ENCODE measurements around the gene CAMK1D.
A peak's percentile ranks its signal among the peaks of the same experiment; 100 is the strongest.
"Not testable (repeated sequence)": the region's sequence is repeated elsewhere in the genome, so short reads cannot be mapped to it uniquely, and the experiment has no call there.

CAMK1D gene

DNA sequence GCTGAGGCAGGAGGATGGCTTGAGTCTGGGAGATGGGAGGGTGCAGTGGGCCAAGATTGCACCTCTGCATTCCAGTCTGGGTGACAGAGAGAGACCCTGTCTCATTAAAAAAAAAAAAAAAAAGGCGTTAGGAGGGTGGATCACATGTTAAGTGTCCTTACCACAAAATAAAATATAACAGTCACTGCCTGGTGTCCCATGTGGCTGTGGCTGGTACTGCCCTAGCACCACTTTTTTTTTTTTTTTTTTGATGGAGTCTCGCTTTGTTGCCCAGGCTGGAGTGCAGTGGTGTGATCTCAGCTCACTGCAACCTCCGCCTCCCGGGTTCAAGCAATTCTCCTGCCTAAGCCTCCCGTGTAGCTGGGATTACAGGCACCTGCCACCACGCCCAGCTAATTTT, 460.7 kb downstream of the CAMK1D start:
- Mint-ChIP-seq H3K9me3 (peaks cover 10% of the 10 kb centered on the region), H3K36me3 (ENCODE audit: low read depth) (peaks cover 33% of the 10 kb centered on the region)
- not testable (repeated sequence) for H3K27me3 Mint-ChIP-seq, H3K27ac Mint-ChIP-seq, H3K4me1 Mint-ChIP-seq, H3K4me3 Mint-ChIP-seq, DNase-seq, ATAC-seq

DNA sequence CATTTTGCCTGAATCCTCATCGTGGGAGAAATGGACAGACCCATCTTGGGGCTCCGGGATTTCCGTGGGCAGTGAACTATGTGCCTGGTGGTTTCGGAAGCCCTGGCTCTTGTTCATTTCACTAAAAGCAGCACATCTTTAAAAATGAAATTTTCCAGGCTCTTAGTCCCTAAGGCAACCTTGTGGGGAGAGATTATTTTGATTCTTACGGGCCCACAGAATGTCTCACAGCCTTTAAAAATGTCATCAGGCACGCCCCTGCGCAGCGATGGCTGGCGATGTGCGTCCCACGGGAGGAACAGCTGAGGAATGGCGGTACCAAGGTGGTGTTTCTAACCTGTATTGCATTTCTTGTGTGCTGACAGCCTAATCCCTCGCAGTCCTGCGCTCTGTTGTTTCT, 462.5 kb downstream of the CAMK1D start:
- H3K9me3 Mint-ChIP-seq: peaks cover 10% of the 10 kb centered on the region
- H3K4me1 Mint-ChIP-seq: no peaks in the 10 kb centered on the region
- H3K27ac Mint-ChIP-seq: no peak overlapping the region
- ATAC-seq (no peak), DNase-seq (no peak)
- no peak overlapping the region for H3K4me3 Mint-ChIP-seq
- H3K36me3 Mint-ChIP-seq (ENCODE audit: low read depth): peaks cover 46% of the 10 kb centered on the region
- H3K27me3 Mint-ChIP-seq: no peaks in the 10 kb centered on the region

DNA sequence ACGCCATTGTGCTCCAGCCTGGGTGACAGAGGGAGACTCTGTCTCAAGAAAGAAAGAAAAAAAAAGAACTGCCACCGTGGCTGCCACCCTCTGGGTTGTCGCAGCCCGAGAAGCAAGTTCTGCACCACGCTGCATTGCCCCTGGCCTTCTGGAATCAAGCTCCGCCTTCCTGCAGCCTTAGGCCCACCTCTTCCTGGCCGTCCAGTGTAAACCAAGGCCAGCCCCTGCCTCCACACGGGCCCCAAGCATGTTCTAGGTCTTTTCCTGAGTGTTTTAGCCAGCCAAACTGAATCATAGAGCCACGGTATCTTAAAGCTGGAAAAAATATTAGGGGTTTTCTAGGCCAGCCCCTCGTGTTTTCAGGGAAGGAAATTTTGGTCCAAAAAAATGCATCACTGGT, 463.2 kb downstream of the CAMK1D start:
- ATAC-seq (no peak), DNase-seq (no peak)
- H3K4me3 Mint-ChIP-seq: no peak overlapping the region
- peaks cover 10% of the 10 kb centered on the region for H3K9me3 Mint-ChIP-seq
- no peaks in the 10 kb centered on the region for H3K27me3 Mint-ChIP-seq
- H3K4me1 Mint-ChIP-seq: no peaks in the 10 kb centered on the region
- H3K27ac Mint-ChIP-seq: no peak overlapping the region
- H3K36me3 Mint-ChIP-seq (ENCODE audit: low read depth): peaks cover 48% of the 10 kb centered on the region

DNA sequence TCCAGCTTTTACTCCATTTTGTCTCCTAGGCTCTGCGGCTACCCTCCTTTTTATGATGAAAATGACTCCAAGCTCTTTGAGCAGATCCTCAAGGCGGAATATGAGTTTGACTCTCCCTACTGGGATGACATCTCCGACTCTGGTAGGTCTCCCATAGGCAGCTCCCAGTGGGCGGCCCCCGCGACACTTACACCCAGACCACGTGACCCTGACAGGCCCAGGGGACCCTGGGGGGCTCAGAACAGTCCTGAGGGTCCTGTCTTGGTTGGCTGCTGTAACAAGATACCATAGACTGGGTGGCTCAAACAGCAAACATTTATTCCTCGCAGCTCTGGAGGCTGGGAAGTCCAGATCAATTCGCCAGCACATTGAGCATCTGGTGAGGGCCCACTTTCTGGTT, 464.8 kb downstream of the CAMK1D start:
- Mint-ChIP-seq H3K4me1 (no peaks in the 10 kb centered on the region), H3K9me3 (peaks cover 10% of the 10 kb centered on the region), H3K27me3 (no peaks in the 10 kb centered on the region), H3K36me3 (ENCODE audit: low read depth) (peaks cover 49% of the 10 kb centered on the region), H3K4me3 (no peak overlapping the region), H3K27ac (no peak overlapping the region)
- ATAC-seq (no peak), DNase-seq (no peak)

GRCh38 chr10:12819071-12819470, 469.7 kb downstream of the CAMK1D start:
- no peaks in the 10 kb centered on the region for H3K4me1 Mint-ChIP-seq
- H3K27me3 Mint-ChIP-seq: no peaks in the 10 kb centered on the region
- H3K36me3 Mint-ChIP-seq (ENCODE audit: low read depth): peaks cover 35% of the 10 kb centered on the region
- ATAC-seq (no peak), DNase-seq (no peak)
- peaks cover 2% of the 10 kb centered on the region for H3K9me3 Mint-ChIP-seq
- no peak overlapping the region for H3K4me3 Mint-ChIP-seq
- H3K27ac Mint-ChIP-seq: no peak overlapping the region

GRCh38 chr10:12819656-12820055, 470.3 kb downstream of the CAMK1D start:
- Mint-ChIP-seq H3K4me1 (no peaks in the 10 kb centered on the region), H3K27me3 (no peaks in the 10 kb centered on the region), H3K4me3 (no peak overlapping the region), H3K36me3 (ENCODE audit: low read depth) (peaks cover 29% of the 10 kb centered on the region), H3K9me3 (no peaks in the 10 kb centered on the region), H3K27ac (peak overlapping the region; percentile 16)
- DNase-seq (no peak), ATAC-seq (no peak)

DNA sequence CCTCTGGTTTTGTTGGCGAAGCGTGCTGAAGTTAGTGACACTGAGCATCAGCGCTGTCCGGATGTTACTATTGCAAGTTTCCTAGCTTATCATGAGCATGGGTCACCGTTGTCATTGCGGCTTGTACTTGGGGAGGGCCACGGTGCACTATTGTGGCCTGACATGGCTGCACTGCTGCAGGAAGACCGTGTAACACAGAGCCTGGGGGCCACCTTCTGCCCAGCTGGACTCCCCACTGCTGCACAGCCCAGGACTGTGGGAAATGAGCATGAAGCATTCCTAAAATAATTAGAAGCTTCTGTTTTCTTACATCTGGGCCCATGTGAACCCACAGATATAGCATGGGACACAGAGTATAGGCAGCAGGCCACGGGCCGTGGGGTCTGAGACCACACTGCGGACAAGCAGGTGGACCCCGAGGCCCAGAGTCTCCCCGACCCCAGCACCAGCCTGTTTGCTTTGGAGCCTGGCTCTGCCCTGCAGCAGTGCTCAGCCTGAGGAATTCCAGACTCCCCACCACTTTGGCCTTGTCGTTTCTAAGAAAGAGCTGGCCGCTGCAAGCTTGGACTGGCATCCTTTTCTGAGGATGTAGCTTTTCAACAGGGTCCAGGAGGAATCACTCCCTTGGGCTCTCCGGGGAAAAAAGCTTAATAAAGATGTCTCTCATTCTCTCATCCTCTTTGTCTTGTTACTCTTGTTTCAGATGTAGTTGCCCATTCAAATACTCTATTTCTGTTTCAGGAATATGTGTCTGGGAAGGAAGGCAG, 473.0 kb downstream of the CAMK1D start:
- Mint-ChIP-seq H3K9me3 (no peaks in the 10 kb centered on the region), H3K27ac (peak overlapping the region; percentile 33), H3K4me3 (no peak overlapping the region), H3K27me3 (no peaks in the 10 kb centered on the region), H3K36me3 (ENCODE audit: low read depth) (peaks cover 18% of the 10 kb centered on the region), H3K4me1 (no peaks in the 10 kb centered on the region)
- ATAC-seq (no peak), DNase-seq (no peak)

DNA sequence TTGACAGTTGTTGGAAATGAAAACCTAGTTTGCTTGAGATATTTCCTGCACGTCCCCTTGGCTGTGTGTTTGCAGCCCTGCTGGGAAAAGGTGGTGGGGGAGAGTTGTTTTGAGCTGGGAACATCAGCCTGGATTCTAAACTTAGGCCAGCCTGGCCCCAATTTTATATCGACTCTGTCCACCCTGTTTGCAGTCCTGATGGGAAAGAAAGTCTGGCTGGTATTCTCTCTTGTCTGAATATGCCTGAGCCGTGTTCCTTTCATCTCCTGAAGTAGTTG, 473.5 kb downstream of the CAMK1D start:
- Mint-ChIP-seq H3K27me3 (no peaks in the 10 kb centered on the region), H3K9me3 (no peaks in the 10 kb centered on the region), H3K27ac (peak overlapping the region; percentile 33), H3K4me3 (no peak overlapping the region), H3K36me3 (ENCODE audit: low read depth) (peaks cover 20% of the 10 kb centered on the region), H3K4me1 (no peaks in the 10 kb centered on the region)
- ATAC-seq (no peak), DNase-seq (no peak)

DNA sequence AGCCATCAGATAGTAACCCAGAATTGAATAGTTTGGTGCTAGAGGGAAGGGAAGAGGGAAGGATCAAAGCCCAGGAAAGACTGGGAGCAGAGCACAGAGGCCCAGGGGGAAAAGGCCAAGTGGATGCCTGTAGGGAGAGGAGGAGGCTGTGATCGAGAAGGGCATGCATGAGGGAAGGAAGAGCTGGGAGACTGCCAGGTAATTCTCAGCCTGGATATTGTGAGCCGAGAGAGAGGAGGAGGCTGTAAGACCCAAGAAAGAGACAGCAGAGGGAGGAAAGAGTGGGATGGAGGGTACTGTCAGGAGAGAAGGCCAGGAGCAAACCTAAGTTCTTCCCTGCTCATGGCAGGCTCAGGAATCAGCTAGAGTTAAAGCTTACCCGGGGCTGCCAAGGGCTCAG, 474.0 kb downstream of the CAMK1D start:
- Mint-ChIP-seq H3K4me1 (no peaks in the 10 kb centered on the region), H3K27ac (no peak overlapping the region), H3K4me3 (no peak overlapping the region), H3K27me3 (no peaks in the 10 kb centered on the region), H3K9me3 (no peaks in the 10 kb centered on the region), H3K36me3 (ENCODE audit: low read depth) (peaks cover 21% of the 10 kb centered on the region)
- DNase-seq (no peak), ATAC-seq (no peak)

- Mint-ChIP-seq H3K4me1 (no peaks in the 10 kb centered on the region), H3K4me3 (no peak overlapping the region), H3K27ac (no peak overlapping the region), H3K9me3 (no peaks in the 10 kb centered on the region), H3K27me3 (no peaks in the 10 kb centered on the region), H3K36me3 (ENCODE audit: low read depth) (peaks cover 15% of the 10 kb centered on the region)
- ATAC-seq (no peak), DNase-seq (no peak)
Observed at GRCh38 chr10:12825260-12825849, 476.0 kb downstream of the CAMK1D start.

DNA sequence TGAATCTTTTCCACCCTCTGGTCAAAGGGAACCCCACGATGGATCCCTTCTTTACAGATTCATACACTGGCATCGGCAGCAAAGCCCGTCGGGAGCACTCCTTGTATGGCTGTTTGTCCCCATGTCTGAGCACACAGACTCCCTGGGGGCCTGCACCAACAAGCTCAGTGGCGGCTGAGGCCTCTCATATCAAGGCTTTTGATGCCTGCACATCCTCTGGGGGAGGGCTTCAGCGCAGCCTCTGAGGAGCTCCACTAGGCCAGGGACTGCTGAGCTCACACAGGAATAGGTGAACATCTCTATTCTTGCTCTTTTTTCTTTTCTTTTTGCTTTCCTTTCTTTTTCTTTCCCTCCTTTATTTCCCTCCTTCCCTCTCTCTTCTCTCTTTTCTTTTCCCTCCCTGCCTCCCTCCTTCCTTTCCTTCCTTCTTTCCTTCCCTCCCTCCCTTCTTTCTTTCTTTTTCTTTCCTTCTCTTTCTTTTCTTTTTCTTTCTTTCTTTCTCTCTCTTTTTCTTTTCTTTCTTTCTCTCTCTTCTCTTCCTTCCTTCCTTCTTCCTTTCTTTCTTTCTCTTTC, 477.5 kb downstream of the CAMK1D start:
- H3K27me3 Mint-ChIP-seq: no peaks in the 10 kb centered on the region

DNA sequence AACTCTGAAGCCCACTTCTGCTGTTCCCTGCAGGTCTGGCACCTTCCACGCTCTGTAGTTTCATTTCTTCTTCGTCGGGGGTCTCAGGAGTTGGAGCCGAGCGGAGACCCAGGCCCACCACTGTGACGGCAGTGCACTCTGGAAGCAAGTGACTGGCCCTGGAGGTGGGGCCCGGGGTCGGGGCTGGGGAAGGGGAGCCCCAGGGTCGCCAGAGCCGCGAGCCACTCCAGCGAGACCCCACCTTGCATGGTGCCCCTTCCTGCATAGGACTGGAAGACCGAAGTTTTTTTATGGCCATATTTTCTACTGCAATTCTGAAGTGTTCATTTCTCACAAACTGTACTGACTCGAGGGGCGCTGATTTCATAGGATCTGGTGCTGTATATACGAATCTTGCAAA, 479.4 kb downstream of the CAMK1D start:
- Mint-ChIP-seq H3K9me3 (no peaks in the 10 kb centered on the region), H3K27ac (no peak overlapping the region), H3K4me1 (no peaks in the 10 kb centered on the region), H3K4me3 (no peak overlapping the region), H3K27me3 (no peaks in the 10 kb centered on the region), H3K36me3 (ENCODE audit: low read depth) (peaks cover 11% of the 10 kb centered on the region)
- ATAC-seq: no peak
- no peak for DNase-seq

More for the DNA sequence above, 477.5 kb downstream of the CAMK1D start:
- peaks cover 11% of the 10 kb centered on the region for H3K36me3 Mint-ChIP-seq (ENCODE audit: low read depth)
- no peak overlapping the region for H3K4me3 Mint-ChIP-seq
- H3K4me1 Mint-ChIP-seq: no peaks in the 10 kb centered on the region
- no peak for DNase-seq
- no peaks in the 10 kb centered on the region for H3K9me3 Mint-ChIP-seq
- no peak for ATAC-seq
- no peak overlapping the region for H3K27ac Mint-ChIP-seq

DNA sequence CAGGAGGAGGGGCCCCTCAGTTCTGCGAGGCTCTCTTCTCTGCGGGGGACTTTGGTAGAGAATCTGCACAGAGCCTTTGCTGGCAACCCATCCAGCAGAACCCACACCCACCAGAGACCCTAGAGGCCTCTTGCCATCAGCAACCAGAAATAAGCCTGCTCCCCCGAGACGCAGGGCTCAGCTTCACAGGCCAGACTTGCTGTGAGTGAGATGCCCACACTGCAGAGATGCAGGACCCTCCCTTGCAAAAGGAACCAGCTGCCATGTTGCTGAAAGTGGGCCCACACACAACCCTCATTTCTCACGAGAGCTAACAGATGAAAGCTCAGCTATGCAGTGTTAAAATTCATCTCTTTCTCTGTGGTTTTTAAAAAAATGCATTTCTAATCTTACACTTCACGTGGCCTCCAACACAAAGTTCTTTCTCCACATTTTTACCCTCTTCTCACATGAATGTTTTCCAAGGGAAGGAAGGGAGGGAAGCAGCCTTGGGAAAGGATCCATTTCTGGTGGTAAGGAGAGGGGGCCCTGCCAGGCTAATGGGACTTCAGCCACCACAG, 480.6 kb downstream of the CAMK1D start:
- H3K4me1 Mint-ChIP-seq: no peaks in the 10 kb centered on the region
- H3K27me3 Mint-ChIP-seq: no peaks in the 10 kb centered on the region
- H3K36me3 Mint-ChIP-seq (ENCODE audit: low read depth): peaks cover 11% of the 10 kb centered on the region
- ATAC-seq (no peak), DNase-seq (no peak)
- no peaks in the 10 kb centered on the region for H3K9me3 Mint-ChIP-seq
- no peak overlapping the region for H3K4me3 Mint-ChIP-seq
- no peak overlapping the region for H3K27ac Mint-ChIP-seq

DNA sequence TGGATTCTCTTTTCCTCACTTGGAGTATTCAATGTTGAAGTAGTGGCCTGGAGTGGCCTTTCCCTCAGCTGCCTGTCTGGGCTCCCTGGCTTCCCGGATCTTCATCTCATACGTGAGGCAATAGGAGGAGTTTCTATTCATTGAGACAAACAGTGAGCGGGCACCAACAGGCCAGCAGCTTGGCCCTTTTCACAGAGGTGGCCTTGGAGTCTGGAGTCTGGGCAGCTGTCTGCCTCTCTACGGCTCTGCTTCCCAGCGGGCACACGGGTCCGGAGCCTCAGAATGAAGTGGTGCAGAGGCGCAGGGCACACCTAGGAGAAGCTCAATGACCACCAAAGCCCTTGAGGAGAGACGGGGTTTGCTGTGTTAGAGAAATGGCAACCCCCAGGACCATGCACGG, 482.7 kb downstream of the CAMK1D start:
- DNase-seq (no peak), ATAC-seq (no peak)
- no peaks in the 10 kb centered on the region for H3K9me3 Mint-ChIP-seq
- no peak overlapping the region for H3K27ac Mint-ChIP-seq
- H3K36me3 Mint-ChIP-seq (ENCODE audit: low read depth): peaks cover 4% of the 10 kb centered on the region
- no peaks in the 10 kb centered on the region for H3K27me3 Mint-ChIP-seq
- H3K4me3 Mint-ChIP-seq: no peak overlapping the region
- H3K4me1 Mint-ChIP-seq: no peaks in the 10 kb centered on the region

DNA sequence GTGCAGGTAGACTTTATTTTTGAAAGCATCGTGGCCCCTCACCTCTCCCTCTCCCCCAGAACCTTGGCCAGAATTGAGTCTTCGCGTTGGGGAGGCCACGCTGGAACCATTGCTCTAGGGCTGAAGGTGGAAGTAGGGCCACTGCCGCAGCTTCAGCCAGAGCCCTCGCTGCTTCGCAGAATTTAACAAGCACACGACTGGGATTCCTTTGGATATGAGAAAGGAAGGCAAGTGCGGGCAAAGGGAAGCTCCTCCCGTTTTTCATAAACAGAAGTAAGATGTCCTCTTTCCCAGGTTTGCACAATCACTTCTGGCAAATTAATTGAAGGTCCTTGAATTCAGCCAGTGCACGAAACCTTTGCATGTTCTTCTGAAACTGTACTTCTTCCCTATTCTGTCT, 484.1 kb downstream of the CAMK1D start:
- Mint-ChIP-seq H3K9me3 (no peaks in the 10 kb centered on the region), H3K36me3 (ENCODE audit: low read depth) (no peaks in the 10 kb centered on the region), H3K27ac (no peak overlapping the region), H3K4me1 (no peaks in the 10 kb centered on the region), H3K27me3 (no peaks in the 10 kb centered on the region), H3K4me3 (no peak overlapping the region)
- DNase-seq (no peak), ATAC-seq (no peak)

Data from activated naive CD8-positive, alpha-beta T cell treated with anti-CD3 and anti-CD28 coated beads, Interleukin-2, amount 50 U/mL, for 24 hours (primary cell).